Esophagus muscularis mucosa (tissue), 3 donors: ENCODE results near the gene SH2D2A.

Experiments used
- POLR2A ChIP-seq: fragments of 450-650 bp; IDR thresholded peaks from one replicate; pipeline ENCODE4 v1.6.1; 2017; ENCODE audit warnings: antibody characterized with exemption, moderate library complexity, mild to moderate bottlenecking, low read depth
- POLR2AphosphoS5 ChIP-seq, 2 donors: sonication (generic); formaldehyde crosslinking; IDR thresholded peaks; one replicate each; pipeline ENCODE4 v1.6.1; 2017; ENCODE audit warnings: antibody characterized with exemption in 2 of 2
- TF ChIP-seq, protein P1 (sequence below), 3 experiments: fragments of 200-600 bp in 2 of 3; fragments of 450-650 bp in 1 of 3; sonication (generic) in 2 of 3; IDR thresholded peaks; one replicate each; pipeline ENCODE4 v1.5.1; 2017 to 2019; ENCODE audit warnings: antibody characterized with exemption in 3 of 3, mild to moderate bottlenecking in 2 of 3, moderate library complexity in 1 of 3

DNA sequence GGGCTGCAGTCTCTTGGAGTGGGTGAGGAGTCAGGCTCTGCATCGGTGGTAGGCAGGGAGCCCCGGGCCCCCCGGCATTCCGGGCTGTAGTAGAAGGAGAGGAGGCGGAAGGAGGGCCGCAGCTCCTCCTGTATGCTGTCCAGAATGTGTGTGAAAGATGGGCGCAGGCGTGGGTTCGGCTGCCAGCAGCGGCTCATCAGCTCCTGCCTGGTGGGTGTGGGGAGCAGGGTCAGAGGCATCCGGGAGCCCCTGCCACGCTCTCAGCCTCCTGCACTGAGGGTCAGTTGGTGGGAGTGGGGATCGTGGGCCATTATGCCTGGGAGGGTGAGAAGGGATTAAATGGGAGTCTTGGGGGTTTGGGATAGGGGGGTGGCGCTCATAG lies 24.2 kb upstream of the SH2D2A start:
- TF ChIP-seq, protein P1, sequence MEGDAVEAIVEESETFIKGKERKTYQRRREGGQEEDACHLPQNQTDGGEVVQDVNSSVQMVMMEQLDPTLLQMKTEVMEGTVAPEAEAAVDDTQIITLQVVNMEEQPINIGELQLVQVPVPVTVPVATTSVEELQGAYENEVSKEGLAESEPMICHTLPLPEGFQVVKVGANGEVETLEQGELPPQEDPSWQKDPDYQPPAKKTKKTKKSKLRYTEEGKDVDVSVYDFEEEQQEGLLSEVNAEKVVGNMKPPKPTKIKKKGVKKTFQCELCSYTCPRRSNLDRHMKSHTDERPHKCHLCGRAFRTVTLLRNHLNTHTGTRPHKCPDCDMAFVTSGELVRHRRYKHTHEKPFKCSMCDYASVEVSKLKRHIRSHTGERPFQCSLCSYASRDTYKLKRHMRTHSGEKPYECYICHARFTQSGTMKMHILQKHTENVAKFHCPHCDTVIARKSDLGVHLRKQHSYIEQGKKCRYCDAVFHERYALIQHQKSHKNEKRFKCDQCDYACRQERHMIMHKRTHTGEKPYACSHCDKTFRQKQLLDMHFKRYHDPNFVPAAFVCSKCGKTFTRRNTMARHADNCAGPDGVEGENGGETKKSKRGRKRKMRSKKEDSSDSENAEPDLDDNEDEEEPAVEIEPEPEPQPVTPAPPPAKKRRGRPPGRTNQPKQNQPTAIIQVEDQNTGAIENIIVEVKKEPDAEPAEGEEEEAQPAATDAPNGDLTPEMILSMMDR (IDR thresholded peaks at IDR 0.05) = no peak
- no peak for TF ChIP-seq POLR2AphosphoS5 (IDR thresholded peaks at IDR 0.05)
- TF ChIP-seq POLR2A = no peak
